Activated naive CD4-positive, alpha-beta T cell treated with anti-CD3 and anti-CD28 coated beads, Interleukin-2, amount 10 ng/mL, durations not matched to agents 7 days and 5 days (primary cell): ENCODE data around the gene INTS6.
A peak's percentile ranks its signal among the peaks of the same experiment; 100 is the strongest.

ENCODE experiments used
- CTCF ChIA-PET: fragments of 350-600 bp; sonication (Branson Sonifier 250); formaldehyde crosslinking; loops from one replicate; lab custom pipeline; 2021; ENCODE audit warnings: antibody characterized with exemption; lab: Charles Lee
- DNase-seq: peaks from one replicate; pipeline ENCODE4 v3.0.0-alpha.2; 2020
- H3K27ac Mint-ChIP-seq: one replicate; pipeline ENCODE4 v1.8.0; 2021; ENCODE audit warnings: mild to moderate bottlenecking, moderate library complexity, mixed read lengths
- H3K27me3 Mint-ChIP-seq: one replicate; pipeline ENCODE4 v1.8.0; 2021; ENCODE audit warnings: mild to moderate bottlenecking, mixed read lengths
- H3K36me3 Mint-ChIP-seq: one replicate; pipeline ENCODE4 v1.8.0; 2021; ENCODE audit warnings: mixed read lengths
- H3K4me1 Mint-ChIP-seq: one replicate; pipeline ENCODE4 v1.8.0; 2021; ENCODE audit warnings: mixed read lengths
- H3K4me3 Mint-ChIP-seq: one replicate; pipeline ENCODE4 v1.8.0; 2021; ENCODE audit warnings: mild to moderate bottlenecking, moderate library complexity, mixed read lengths
- H3K9me3 Mint-ChIP-seq: one replicate; pipeline ENCODE4 v1.8.0; 2021; ENCODE audit warnings: mixed read lengths

INTS6 gene

DNA sequence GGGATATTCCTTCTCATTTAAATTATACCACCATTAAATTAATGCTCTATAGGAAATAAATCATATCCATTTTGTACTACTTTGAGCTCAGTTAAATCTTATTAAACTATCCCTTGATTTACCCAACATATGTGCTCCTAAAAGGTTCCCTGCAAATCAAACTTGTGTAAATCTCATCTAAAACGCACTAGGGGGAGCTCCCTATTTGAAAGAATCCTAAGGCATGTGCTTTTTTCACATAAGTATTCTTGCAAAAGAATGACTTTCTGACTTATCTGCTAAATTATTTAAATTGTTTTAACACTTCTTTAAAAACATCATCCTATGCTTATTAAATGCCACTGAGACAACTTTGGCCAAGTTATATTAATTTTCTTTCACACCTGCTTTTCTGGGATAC, 7.9 kb downstream of the INTS6 start:
- Mint-ChIP-seq H3K4me1 (peaks cover 9% of the 10 kb centered on the region), H3K9me3 (no peaks in the 10 kb centered on the region), H3K27me3 (no peaks in the 10 kb centered on the region), H3K27ac (no peak overlapping the region), H3K36me3 (peaks cover 25% of the 10 kb centered on the region), H3K4me3 (no peak overlapping the region)
- CTCF ChIA-PET: interaction anchor here (0.8 to 5.8 kb wide), 5 partner anchors 12 to 381 kb away, joined by 3 to 45 read pairs (median 3); no protein-coding TSS in a partner anchor
- no peak for DNase-seq

DNA sequence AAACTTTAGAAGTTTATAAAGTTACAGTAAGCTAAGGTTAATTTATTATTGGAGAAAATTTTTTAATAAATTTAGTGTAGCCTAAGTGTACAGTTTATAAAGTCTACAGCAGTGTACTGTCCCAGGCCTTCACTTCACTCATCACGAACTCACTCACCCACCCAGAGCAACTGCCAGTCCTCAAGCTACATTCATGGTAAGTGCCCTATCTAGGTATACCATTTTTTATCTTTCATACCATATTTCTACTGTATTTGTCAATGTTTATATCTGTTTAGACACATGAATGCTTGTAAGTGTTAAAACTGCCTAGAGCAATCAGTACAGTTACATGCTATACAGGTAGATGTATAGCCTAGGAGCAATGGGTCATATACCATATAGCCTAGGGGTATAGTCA, 12.5 kb downstream of the INTS6 start:
- DNase-seq: no peak
- CTCF ChIA-PET: interaction anchor here (0.7 to 1.0 kb wide), 4 partner anchors 9 to 424 kb away, joined by 3 read pairs; no protein-coding TSS in a partner anchor
- peak overlapping the region; percentile 12 for H3K27ac Mint-ChIP-seq
- peaks cover 11% of the 10 kb centered on the region for H3K36me3 Mint-ChIP-seq
- H3K4me3 Mint-ChIP-seq: no peak overlapping the region
- H3K4me1 Mint-ChIP-seq: peaks cover 2% of the 10 kb centered on the region
- no peaks in the 10 kb centered on the region for H3K27me3 Mint-ChIP-seq
- no peaks in the 10 kb centered on the region for H3K9me3 Mint-ChIP-seq

DNA sequence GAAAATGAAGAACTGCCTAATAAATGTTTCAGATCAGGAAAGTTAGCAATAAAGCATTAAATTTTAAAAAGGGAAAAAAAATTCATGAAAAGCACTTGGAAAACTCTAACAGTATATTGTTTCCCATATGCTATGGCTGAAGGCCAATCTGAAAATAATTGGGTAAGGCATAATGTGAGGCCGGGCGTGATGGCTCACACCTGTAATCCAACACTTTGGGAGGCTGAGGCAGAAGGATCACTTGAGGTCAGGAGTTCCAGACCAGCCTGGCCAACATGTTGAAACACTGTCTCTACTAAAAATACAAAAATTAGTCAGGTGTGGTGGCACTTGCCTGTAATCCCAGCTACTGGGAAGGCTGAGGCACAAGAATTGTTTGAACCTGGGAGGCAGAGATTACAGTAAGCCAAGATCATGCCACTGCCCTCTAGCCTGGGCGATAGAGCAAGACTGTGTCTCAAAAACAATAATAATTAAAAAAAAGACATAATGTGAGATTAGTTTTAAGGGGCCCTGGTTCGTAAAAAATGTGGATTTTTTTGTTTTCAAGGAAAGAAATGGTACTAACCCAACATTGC, 15.2 kb downstream of the INTS6 start:
- H3K27me3 Mint-ChIP-seq: no peaks in the 10 kb centered on the region
- CTCF ChIA-PET: interaction anchor here (1.6 kb wide), 1 partner anchor 360 kb away, joined by 3 read pairs; no protein-coding TSS in a partner anchor

DNA sequence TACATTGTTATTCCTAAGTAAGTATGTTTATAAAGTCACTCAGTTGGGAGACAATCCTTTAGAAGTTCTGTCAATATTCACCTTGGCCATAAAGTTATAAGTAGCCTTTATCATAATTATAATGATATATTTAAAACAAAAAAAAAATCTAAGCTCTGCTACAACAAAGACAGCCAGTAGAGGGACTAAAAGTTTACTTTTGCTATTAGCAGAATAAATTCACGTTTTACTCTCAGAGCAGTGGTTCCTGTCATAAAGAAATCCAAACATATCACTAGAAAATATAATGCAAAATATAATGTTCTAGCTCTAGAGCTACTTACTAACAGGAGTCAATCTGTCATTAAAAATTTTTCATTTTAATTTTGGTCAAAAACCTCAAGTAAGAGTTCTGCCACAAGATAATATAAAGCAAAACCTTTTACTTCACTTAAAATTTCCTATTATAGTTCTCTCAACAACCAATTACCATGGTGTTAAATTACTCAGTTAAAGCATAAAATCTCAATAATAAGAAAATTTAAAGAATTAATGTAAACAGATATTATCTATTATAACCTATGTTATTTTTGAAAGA, 17.7 kb downstream of the INTS6 start:
- H3K4me1 Mint-ChIP-seq: peaks cover 5% of the 10 kb centered on the region
- no peak overlapping the region for H3K27ac Mint-ChIP-seq
- H3K9me3 Mint-ChIP-seq: no peaks in the 10 kb centered on the region
- no peak overlapping the region for H3K4me3 Mint-ChIP-seq
- CTCF ChIA-PET: interaction anchor here (0.6 to 1.5 kb wide), 8 partner anchors 21 to 638 kb away, joined by 3 to 24 read pairs (median 4); no protein-coding TSS in a partner anchor
- H3K27me3 Mint-ChIP-seq: no peaks in the 10 kb centered on the region
- no peak for DNase-seq
- H3K36me3 Mint-ChIP-seq: peaks cover 14% of the 10 kb centered on the region

More for the DNA sequence above, 15.2 kb downstream of the INTS6 start:
- Mint-ChIP-seq H3K9me3 (no peaks in the 10 kb centered on the region), H3K4me1 (peaks cover 2% of the 10 kb centered on the region), H3K27ac (no peak overlapping the region), H3K4me3 (no peak overlapping the region), H3K36me3 (peaks cover 11% of the 10 kb centered on the region)
- DNase-seq: no peak

DNA sequence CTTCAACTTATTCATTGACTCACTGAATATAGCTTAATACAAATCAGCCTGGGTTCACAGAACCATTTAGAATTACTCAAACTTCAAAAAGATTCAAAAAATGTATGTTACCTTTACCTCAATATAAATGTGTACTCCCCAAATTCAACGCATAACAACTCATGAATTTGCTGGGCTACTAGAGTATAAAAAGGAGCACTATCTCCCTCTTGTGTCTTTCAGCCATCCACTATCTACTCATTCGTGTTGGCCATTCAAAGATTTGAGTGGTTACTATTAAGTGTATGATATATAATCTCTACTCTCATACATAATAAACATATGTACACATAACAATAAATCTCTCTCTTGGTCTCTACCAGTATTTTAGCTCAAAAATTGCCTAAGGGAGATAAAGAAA, 20.3 kb downstream of the INTS6 start:
- Mint-ChIP-seq H3K27me3 (no peaks in the 10 kb centered on the region), H3K27ac (no peak overlapping the region), H3K36me3 (peaks cover 25% of the 10 kb centered on the region), H3K4me3 (no peak overlapping the region), H3K4me1 (peaks cover 8% of the 10 kb centered on the region), H3K9me3 (no peaks in the 10 kb centered on the region)
- CTCF ChIA-PET: interaction anchor here (1.5 to 2.0 kb wide), 2 partner anchors 12 to 365 kb away, joined by 6 to 14 read pairs; no protein-coding TSS in a partner anchor
- no peak for DNase-seq

DNA sequence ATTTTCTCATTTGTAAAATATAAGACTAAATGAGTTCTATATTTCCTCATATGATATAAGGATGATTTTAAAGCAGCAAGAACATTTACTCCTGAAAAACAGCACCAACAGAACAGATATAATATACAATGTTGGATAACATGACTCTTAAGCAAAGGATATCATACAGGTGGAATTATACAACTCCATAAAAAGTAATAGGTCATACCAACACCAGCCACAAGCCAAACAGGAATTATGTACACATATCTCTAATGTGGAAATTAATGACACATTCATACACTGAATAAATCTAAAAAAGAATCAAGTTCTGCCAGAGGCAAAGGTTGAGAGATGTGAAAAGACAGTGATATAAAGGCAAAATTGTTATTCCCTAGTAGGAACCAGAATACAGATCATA, 25.9 kb downstream of the INTS6 start:
- Mint-ChIP-seq H3K9me3 (no peaks in the 10 kb centered on the region), H3K36me3 (peaks cover 53% of the 10 kb centered on the region), H3K27me3 (no peaks in the 10 kb centered on the region), H3K4me3 (no peak overlapping the region), H3K27ac (no peak overlapping the region), H3K4me1 (peaks cover 29% of the 10 kb centered on the region)
- CTCF ChIA-PET: no interaction called here
- DNase-seq: no peak

DNA sequence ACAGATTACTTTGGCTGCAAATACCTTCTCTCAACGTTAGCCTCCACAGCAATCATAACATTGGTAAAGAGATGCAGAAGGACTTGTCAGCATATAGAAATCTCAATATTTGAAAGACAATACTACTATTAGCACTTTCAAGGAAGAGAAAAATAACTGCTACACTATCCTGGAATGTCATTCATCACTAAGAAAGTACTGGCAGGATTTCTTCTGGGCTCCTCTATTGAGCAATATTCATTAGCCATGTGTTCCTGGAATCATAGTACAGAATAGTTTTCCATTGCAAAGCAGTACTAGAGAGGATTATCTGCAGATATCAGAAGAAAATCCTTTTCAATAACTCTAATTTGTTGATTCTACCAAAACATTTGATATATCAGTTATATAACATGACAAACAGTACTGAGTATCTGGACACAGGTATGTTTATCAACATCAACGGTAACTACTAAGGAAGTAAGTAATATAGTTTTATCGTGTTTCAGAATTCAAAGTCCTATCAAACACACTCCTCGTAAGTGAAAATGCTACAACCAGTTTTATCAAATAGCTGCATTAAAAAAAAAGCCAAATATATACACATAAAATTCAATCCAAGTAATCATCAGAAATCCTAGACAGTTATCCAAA, 27.3 kb downstream of the INTS6 start:
- DNase-seq: no peak
- no peak overlapping the region for H3K4me3 Mint-ChIP-seq
- no peak overlapping the region for H3K27ac Mint-ChIP-seq
- H3K4me1 Mint-ChIP-seq: peaks cover 42% of the 10 kb centered on the region
- no peaks in the 10 kb centered on the region for H3K9me3 Mint-ChIP-seq
- peaks cover 58% of the 10 kb centered on the region for H3K36me3 Mint-ChIP-seq
- no peaks in the 10 kb centered on the region for H3K27me3 Mint-ChIP-seq
- CTCF ChIA-PET: no interaction called here

DNA sequence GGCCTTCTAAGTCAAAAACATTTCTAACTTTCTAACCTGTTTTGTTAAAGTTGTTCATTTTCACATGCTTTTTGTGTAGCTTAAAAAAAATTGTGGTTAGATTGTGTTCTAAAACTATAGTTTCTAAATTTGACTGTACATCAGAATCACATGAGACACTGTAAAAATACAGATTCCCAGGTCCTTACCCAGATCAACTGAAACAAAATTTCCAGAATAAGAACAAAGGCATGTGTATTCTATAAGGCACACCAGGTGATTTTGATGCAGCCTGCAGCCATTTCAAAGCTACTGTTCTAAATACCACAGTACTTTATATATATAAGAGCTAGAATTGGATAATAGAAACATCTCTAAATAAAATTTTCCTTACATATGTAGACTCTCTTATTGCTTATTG, 29.1 kb downstream of the INTS6 start:
- CTCF ChIA-PET: interaction anchor here (0.8 kb wide), 1 partner anchor 373 kb away, joined by 4 read pairs; no protein-coding TSS in a partner anchor
- H3K36me3 Mint-ChIP-seq: peaks cover 58% of the 10 kb centered on the region

DNA sequence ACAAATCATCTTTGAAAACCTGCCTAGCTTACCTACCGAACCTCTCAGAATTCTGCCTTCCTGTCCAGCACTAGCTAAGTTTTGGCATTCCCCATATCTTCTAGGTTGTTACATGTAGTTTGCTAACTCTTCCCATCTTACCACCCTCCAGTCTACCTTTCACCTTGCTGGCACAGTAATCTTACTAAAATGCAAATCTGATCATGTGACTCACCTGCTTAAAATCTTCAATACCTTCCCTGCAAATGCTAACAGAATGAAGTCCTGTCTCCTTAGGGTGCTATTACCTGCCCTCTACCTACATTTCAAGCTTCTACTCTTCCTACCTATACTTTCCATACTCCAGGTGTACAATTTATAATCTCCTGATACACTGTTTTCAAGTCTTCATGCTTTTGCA, 30.4 kb downstream of the INTS6 start:
- H3K27ac Mint-ChIP-seq: no peak overlapping the region
- H3K4me1 Mint-ChIP-seq: peaks cover 52% of the 10 kb centered on the region
- no peak for DNase-seq
- H3K36me3 Mint-ChIP-seq: peaks cover 57% of the 10 kb centered on the region
- H3K27me3 Mint-ChIP-seq: no peaks in the 10 kb centered on the region
- H3K9me3 Mint-ChIP-seq: no peaks in the 10 kb centered on the region
- H3K4me3 Mint-ChIP-seq: no peak overlapping the region
- CTCF ChIA-PET: interaction anchor here (1.4 kb wide), 1 partner anchor 375 kb away, joined by 5 read pairs; no protein-coding TSS in a partner anchor

More for the DNA sequence above, 29.1 kb downstream of the INTS6 start:
- Mint-ChIP-seq H3K9me3 (no peaks in the 10 kb centered on the region), H3K27ac (no peak overlapping the region), H3K4me1 (peaks cover 50% of the 10 kb centered on the region), H3K27me3 (no peaks in the 10 kb centered on the region), H3K4me3 (no peak overlapping the region)
- DNase-seq: no peak

DNA sequence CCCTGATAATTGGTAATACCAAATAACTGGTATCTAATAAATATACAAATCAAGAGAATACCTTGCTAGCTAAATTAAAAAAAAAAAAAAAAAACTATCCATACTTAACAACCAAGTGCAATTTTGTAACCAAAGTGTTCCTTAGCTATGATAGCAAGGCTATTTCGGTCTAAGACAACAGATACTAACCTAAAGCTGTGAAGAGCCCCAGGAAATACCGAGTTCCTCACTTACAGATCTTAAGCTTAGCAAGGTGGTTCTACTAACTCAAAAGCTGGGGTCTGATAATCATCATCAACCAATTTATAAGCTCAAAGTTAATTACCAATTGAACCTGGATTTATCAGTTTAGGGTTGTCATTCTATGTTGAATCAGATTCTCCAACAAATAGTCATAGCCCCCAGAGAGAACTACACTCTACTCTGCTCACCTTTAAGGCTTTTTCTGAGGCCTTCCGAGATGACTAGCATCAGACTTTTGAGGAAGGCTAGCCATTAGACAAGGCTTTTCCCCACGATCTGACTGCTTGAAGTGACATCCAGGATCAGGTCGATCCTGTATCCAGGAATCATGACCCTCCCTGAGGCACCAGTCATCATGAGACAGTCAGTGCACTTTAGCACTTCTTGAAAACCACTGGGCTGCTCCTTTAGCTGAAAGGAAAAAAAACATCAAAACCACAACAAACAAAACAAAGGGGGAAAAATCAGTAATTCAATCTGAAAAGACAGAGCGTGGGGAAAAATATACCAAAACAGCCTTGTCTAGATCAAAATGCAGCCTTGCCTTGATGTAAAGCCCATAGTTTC, 31.9 kb downstream of the INTS6 start:
- H3K27ac Mint-ChIP-seq: peak overlapping the region; percentile 37
- no peaks in the 10 kb centered on the region for H3K27me3 Mint-ChIP-seq
- CTCF ChIA-PET: interaction anchor here (0.7 to 1.4 kb wide), 4 partner anchors 10 to 394 kb away, joined by 3 to 7 read pairs (median 4); no protein-coding TSS in a partner anchor
- no peak for DNase-seq
- no peak overlapping the region for H3K4me3 Mint-ChIP-seq
- H3K36me3 Mint-ChIP-seq: peaks cover 61% of the 10 kb centered on the region
- H3K4me1 Mint-ChIP-seq: peaks cover 53% of the 10 kb centered on the region
- H3K9me3 Mint-ChIP-seq: peaks cover 8% of the 10 kb centered on the region

DNA sequence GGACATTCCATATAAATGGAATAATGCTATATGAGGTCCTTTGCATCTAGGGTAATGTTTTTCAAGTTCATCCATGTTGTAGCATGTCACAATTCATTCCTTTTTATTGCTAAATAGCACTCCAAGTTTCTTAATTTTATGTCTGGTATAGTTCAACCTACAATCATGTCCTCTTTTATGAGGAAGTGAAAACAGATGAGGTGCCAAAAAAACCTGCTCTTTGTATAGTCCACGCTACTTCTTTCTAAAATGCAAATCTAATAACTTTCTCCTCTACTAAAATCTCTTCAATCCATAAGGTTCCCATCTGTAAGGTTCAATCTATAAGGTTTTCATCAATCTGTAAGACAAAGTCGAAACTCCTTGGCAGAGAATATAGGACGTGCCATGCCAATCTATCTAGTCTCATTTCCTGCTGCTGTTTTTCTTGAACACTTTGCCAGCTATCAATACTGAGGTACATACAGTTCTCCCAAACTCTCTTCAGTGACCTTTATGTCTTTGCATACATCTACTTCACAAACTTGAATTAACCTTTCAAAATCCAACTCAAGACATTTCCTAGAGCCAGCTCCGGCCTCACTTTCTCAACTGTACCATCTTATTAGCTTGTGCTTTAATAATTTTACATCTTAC, 33.7 kb downstream of the INTS6 start:
- no peak for DNase-seq
- CTCF ChIA-PET: no interaction called here
- H3K9me3 Mint-ChIP-seq: peaks cover 17% of the 10 kb centered on the region
- H3K27me3 Mint-ChIP-seq: no peaks in the 10 kb centered on the region
- H3K27ac Mint-ChIP-seq: peak overlapping the region; percentile 1
- H3K4me3 Mint-ChIP-seq: no peak overlapping the region
- peaks cover 64% of the 10 kb centered on the region for H3K36me3 Mint-ChIP-seq
- peaks cover 63% of the 10 kb centered on the region for H3K4me1 Mint-ChIP-seq

DNA sequence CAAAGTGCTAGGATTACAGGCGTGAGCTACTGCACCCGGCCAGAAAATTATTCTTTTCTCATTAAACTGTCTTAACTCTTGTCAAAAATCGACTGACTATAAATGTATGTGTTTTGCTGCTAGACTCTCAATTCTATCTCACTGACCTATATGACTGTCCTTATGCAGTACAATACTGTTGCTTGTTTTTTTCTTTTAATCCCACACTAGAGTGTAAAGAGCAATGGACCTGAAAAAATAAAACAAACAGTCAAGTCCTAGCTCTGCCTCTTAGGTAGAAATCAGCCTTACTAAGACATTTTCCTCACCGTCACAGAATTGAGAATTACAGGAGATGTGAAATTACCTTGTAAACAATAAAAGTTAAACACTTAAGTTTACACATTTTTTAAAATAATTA, 35.1 kb downstream of the INTS6 start:
- Mint-ChIP-seq H3K36me3 (peaks cover 68% of the 10 kb centered on the region), H3K27ac (no peak overlapping the region), H3K27me3 (no peaks in the 10 kb centered on the region), H3K9me3 (peaks cover 17% of the 10 kb centered on the region), H3K4me3 (no peak overlapping the region), H3K4me1 (peaks cover 58% of the 10 kb centered on the region)
- CTCF ChIA-PET: interaction anchor here (1.7 kb wide), 1 partner anchor 380 kb away, joined by 7 read pairs; no protein-coding TSS in a partner anchor
- no peak for DNase-seq

DNA sequence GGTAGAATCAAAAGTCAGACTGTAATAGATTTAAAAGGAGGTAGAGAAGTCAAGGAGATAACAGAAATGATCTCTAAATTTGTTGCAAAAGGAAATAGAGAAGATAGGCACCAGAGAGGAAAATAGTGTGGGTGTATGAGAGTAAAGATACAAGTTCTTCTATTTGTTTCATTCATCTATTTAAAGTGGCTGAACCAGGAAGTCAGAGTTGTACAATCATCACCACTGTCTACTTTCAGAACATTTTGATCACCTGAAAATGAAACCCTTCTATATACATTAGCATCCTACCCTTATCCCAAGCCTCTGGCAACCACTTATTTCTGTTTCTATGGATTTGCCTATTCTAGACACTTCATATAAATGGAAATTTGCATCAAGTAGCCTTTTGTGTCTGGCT, 36.7 kb downstream of the INTS6 start:
- Mint-ChIP-seq H3K27me3 (no peaks in the 10 kb centered on the region), H3K4me1 (peaks cover 43% of the 10 kb centered on the region), H3K4me3 (no peak overlapping the region), H3K27ac (peak overlapping the region; percentile 7), H3K9me3 (peaks cover 17% of the 10 kb centered on the region), H3K36me3 (peaks cover 63% of the 10 kb centered on the region)
- CTCF ChIA-PET: no interaction called here
- no peak for DNase-seq
